IPS-18a (cell line): ENCODE results near the gene KCNAB1.

Experiments used
- H3K27ac ChIP-seq: one replicate; pipeline ENCODE4 v1.5.1; 2013; ENCODE audit warnings: low read length
- H3K27me3 ChIP-seq: one replicate; pipeline ENCODE4 v1.6.1; 2013; ENCODE audit warnings: mild to moderate bottlenecking, low read length; ENCODE audit not compliant: control insufficient read depth, insufficient read depth
- H3K36me3 ChIP-seq: one replicate; pipeline ENCODE4 v1.6.1; 2013; ENCODE audit warnings: low read depth, low read length; ENCODE audit not compliant: control insufficient read depth
- H3K4me1 ChIP-seq: one replicate; pipeline ENCODE4 v1.6.1; 2013; ENCODE audit warnings: low read depth, low read length; ENCODE audit not compliant: control insufficient read depth
- H3K4me3 ChIP-seq: one replicate; pipeline ENCODE4 v1.5.1; 2013; ENCODE audit warnings: low read length
- H3K9ac ChIP-seq: one replicate; pipeline ENCODE4 v1.6.1; 2013; ENCODE audit warnings: mild to moderate bottlenecking, low read length, moderate library complexity
- H3K9me3 ChIP-seq: one replicate; pipeline ENCODE4 v1.6.1; 2013; ENCODE audit warnings: low read depth, low read length; ENCODE audit not compliant: control insufficient read depth

The KCNAB1 gene

DNA sequence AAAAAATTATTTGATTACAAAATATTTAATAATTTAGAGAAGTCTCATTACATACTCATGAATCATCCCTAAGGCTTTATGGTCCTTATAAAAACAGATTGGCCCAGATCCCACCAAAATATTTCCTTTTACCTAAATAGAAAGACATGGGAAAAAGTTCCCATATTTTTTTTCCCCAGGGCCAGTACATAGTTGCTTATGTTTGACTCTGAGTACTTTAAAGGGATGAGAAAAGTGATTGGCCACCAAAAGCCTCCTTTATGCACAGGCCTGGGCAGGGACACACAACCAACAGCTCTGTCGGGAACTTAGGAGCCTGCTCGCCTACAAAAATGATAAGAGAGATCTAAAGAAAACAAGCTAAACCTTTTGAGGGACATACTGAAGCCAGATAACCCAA, 22.3 kb downstream of the KCNAB1 start:
- H3K4me1 ChIP-seq: no peaks in the 10 kb centered on the region
- H3K4me3 ChIP-seq: no peak overlapping the region
- no peak overlapping the region for H3K27ac ChIP-seq
- no peak overlapping the region for H3K9ac ChIP-seq
- H3K27me3 ChIP-seq: no peaks in the 10 kb centered on the region
- no peaks in the 10 kb centered on the region for H3K36me3 ChIP-seq
- no peaks in the 10 kb centered on the region for H3K9me3 ChIP-seq

DNA sequence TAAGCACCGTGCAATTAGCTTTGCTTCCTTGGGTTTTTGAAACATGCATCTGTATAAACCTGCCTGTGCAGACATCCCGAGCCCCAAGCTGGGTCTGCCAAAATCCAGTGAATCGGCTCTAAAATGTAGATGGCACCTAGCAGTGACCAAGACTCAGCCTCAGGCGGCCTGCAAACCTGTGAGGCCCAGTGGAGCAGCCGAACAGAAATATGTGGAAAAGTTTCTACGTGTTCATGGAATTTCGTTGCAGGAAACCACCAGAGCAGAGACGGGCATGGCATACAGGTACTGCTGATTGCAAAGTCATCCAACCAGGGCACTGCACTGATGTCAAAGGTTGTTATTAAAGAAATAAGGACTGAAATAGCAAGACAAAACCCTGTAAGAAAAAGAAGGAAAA, 22.8 kb downstream of the KCNAB1 start:
- no peaks in the 10 kb centered on the region for H3K36me3 ChIP-seq
- no peak overlapping the region for H3K27ac ChIP-seq
- no peak overlapping the region for H3K9ac ChIP-seq
- H3K27me3 ChIP-seq: no peaks in the 10 kb centered on the region
- no peak overlapping the region for H3K4me3 ChIP-seq
- H3K9me3 ChIP-seq: no peaks in the 10 kb centered on the region
- no peaks in the 10 kb centered on the region for H3K4me1 ChIP-seq

DNA sequence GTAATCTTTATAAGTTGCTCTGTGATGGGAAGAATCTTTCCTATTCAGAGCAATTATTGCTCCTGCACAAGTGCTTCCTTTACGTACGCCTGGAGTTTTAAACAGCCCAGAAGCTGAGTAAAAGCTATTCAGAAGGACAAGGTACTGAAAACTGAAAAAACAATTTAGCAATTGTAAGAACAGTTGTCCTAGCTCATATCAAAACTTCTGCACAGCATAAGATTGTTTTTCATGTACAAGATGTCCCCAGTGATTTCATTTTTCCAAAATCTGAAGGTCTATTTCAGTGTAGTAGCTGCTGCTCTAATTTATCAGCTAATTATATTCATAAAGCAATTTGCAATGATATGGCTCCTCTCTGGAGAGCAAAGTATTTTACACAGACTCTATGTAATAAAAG, 23.7 kb downstream of the KCNAB1 start:
- Histone ChIP-seq H3K9me3 (no peaks in the 10 kb centered on the region), H3K4me3 (no peak overlapping the region), H3K27me3 (no peaks in the 10 kb centered on the region), H3K4me1 (no peaks in the 10 kb centered on the region), H3K9ac (no peak overlapping the region), H3K27ac (no peak overlapping the region), H3K36me3 (no peaks in the 10 kb centered on the region)

DNA sequence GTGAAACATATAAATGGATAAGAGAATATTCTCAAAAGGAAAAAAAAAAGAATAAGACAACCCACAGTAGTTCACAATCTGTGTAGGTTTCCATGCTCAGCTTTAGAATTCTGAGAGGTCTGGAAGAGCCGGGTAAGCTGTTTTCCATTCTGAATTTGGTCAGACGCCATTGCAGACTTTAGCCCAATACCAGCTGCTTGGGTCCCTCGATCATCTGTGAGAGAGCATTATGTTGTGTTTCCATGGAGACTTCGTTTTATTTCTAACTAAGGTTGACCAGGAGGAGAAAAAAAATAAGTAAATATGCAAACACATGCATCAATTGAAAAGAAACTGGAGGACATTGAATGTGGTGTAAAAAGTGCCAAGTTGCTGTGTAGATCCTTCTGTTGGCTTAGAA, 25.5 kb downstream of the KCNAB1 start:
- no peaks in the 10 kb centered on the region for H3K9me3 ChIP-seq
- H3K9ac ChIP-seq: no peak overlapping the region
- H3K4me3 ChIP-seq: no peak overlapping the region
- H3K27me3 ChIP-seq: no peaks in the 10 kb centered on the region
- no peaks in the 10 kb centered on the region for H3K36me3 ChIP-seq
- H3K27ac ChIP-seq: no peak overlapping the region
- no peaks in the 10 kb centered on the region for H3K4me1 ChIP-seq

DNA sequence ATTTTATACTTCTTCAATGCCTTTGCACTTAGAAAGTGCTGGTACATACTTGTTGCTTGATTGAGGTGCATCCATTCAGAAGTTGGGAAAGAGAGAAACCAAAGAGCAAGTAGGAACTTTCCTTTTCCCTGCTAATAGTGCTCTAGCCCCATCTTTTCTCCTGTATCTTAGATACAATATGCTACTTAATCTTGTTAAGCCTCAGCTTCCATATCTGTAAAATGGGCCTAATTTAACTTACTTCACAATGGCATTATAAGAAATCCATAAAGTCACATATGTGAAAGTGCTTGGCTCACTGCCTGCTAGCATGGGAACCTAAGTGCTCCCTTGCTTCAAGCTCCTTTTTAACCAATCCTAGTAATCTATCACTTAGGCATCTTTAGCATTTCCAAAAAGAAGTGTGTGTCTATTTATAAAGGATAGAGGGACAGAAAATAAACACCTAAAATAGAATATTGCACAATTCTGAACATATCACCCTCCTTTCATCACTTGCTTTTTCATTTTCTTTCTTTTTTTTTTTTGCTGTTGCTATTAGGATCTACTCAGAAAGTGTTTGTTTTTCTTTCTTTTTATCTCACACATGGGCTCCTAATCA, 28.1 kb downstream of the KCNAB1 start:
- H3K4me1 ChIP-seq: peaks cover 3% of the 10 kb centered on the region
- H3K9me3 ChIP-seq: no peaks in the 10 kb centered on the region
- no peaks in the 10 kb centered on the region for H3K36me3 ChIP-seq
- no peaks in the 10 kb centered on the region for H3K27me3 ChIP-seq
- H3K27ac ChIP-seq: no peak overlapping the region
- no peak overlapping the region for H3K4me3 ChIP-seq
- H3K9ac ChIP-seq: no peak overlapping the region

DNA sequence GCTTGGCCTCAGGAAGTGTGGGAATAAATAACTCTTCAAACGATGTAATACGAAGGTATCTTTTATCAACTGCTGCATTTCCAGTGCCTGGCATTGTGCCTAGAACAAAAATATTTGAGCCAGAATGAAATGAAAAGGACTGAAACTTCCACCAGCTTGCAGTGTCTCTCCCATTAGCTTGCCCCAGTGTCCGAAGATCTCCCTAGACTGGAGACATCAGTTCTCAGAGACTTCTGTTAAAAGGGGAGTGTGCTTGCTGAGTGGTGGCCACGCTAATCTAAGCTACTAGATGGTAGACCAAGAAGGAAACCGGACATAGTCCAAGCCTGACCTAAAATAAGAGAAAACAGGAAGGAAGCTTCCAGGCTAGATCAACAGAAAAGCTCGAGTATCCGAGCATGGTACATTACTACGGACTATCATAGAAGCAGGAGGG, 28.6 kb downstream of the KCNAB1 start:
- H3K27ac ChIP-seq: no peak overlapping the region

DNA sequence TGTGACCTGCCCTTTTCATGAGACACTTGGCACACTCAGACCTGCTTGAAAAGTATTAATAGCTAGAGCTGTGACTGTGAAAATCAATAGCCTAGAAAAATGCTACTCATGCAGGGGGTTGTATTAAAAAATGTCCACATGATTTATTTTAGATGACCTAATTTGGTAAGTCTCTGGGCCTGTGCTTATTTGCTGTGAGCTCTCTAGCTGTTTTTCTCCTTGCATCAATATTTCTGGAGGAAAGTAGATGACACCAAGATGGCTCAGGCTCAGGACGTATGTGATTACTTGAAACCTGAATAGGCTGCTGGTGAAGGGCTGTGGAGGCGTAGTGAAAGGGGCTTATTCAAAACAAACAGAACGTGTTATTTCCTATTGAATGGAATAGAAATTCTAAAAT, 29.5 kb downstream of the KCNAB1 start:
- Histone ChIP-seq H3K27me3 (no peaks in the 10 kb centered on the region), H3K9me3 (no peaks in the 10 kb centered on the region), H3K27ac (no peak overlapping the region), H3K4me1 (peaks cover 3% of the 10 kb centered on the region), H3K36me3 (no peaks in the 10 kb centered on the region), H3K4me3 (no peak overlapping the region), H3K9ac (no peak overlapping the region)

More for the DNA sequence above, 28.6 kb downstream of the KCNAB1 start:
- Histone ChIP-seq H3K36me3 (no peaks in the 10 kb centered on the region), H3K9ac (no peak overlapping the region), H3K4me1 (peaks cover 3% of the 10 kb centered on the region), H3K4me3 (no peak overlapping the region), H3K27me3 (no peaks in the 10 kb centered on the region), H3K9me3 (no peaks in the 10 kb centered on the region)

DNA sequence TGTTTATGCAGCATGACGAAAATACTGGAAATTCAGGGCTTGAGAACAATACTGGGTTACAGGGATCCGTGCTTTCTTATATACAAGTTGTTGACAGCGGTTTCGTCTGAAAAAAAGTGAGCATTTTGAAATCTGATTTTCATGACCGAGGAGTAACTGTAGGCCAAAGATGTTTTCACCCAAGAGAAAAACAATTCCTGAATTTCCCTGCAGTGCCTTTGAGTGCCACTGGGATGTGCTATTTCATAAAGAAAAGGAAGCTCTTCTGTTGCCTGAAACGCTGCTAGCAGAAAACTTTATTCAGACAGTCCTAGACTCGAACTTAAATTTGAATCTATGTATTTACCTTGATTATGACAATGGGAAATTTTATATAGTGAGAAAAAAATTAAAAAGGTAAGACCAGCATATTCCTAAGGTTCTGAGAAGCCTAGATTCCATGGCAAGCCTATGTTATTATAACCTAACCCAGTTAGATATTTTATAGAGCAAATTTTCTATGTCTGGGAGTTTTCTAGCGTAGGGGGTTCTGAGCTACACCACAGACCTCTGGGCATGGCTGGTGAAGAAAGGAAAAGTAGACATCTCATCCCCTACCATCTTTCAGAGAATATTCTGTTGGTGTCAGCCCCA, 30.2 kb downstream of the KCNAB1 start:
- H3K9me3 ChIP-seq: no peaks in the 10 kb centered on the region
- no peak overlapping the region for H3K9ac ChIP-seq
- no peaks in the 10 kb centered on the region for H3K36me3 ChIP-seq

DNA sequence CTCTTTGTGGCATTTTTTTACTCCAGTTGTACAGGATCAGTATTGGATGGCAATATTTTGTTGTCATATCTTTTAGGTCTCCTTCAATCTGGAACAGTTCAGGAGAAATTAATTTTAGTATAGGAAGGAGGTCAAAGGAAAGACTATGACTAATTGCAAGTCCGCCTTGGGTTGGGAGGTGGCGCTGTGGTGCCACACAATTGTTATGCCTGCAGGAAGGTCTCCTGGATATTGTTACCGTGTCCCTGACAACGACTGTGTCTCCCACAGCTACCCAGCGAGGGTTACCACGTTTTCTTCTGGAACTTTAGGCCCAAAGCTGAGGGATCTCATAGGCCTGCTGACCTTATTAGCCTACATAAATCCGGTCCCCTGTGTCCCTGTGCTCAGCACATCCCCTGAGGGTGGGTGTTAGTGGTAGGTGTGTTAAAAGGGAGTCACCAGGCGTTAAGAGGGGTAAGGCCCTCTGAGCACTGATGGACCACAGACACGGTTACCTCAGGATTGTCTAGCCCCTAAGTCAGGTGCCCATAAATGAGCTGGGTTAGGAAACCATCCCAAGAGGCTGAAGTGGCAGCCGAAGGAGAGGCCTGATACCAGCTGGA, 31.5 kb downstream of the KCNAB1 start:
- Histone ChIP-seq H3K9ac (no peak overlapping the region), H3K9me3 (no peaks in the 10 kb centered on the region), H3K36me3 (no peaks in the 10 kb centered on the region), H3K27me3 (no peaks in the 10 kb centered on the region), H3K4me1 (peaks cover 3% of the 10 kb centered on the region), H3K27ac (no peak overlapping the region), H3K4me3 (no peak overlapping the region)

More for the DNA sequence above, 30.2 kb downstream of the KCNAB1 start:
- Histone ChIP-seq H3K4me1 (peaks cover 3% of the 10 kb centered on the region), H3K27ac (no peak overlapping the region), H3K4me3 (no peak overlapping the region), H3K27me3 (no peaks in the 10 kb centered on the region)

DNA sequence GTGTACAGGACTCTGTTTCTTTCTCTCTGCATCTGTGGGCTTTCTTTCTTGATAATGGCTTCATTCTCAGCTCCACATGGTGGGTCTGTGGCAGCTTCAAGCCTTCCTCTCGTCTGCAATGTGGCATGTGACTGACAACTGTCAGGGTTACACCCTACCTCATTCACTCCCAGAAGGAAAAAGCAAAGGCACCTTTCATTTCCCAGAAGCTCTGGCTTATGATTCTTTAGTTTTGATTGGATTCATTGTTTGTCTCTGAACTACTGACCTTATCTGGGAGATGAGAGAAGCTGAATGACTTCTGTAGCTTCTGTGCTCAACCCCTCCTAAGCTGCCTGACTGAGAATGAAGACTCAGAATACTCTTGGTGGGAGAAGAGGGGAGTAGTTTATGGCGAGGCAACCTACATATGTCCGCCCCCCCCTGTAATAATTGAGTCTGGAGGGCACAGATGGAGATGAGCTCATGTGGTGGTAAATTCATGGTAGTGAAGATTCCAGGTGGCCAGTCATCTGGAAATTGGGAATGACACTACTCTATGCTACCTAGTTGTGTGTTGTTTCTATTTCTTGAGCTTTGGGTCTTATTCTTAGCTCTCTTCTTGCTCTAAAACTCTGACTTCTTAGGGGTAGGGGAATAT, 38.4 kb downstream of the KCNAB1 start:
- H3K27me3 ChIP-seq: no peaks in the 10 kb centered on the region
- no peak overlapping the region for H3K27ac ChIP-seq
- H3K36me3 ChIP-seq: no peaks in the 10 kb centered on the region
- no peak overlapping the region for H3K9ac ChIP-seq
- H3K4me1 ChIP-seq: peaks cover 9% of the 10 kb centered on the region
- H3K9me3 ChIP-seq: no peaks in the 10 kb centered on the region
- H3K4me3 ChIP-seq: no peak overlapping the region

DNA sequence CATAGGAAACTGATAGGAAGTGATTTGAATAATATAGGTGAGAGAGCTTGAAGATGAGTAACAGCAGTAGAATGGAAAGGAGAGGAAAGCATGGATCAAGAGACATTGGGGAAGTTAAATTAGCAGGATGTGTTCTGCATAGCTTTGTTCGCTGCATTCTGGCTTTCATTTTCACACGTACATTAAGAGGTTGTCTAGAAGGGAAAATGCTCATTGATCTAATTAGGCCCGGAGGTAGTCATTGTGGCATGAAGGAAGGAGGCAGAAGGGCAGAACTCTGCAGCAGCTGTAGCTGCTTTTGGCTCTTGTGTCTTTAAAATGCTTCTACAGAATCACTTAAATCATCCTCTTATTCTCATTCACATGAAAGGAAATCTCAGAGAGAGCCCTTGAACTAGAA, 40.3 kb downstream of the KCNAB1 start:
- Histone ChIP-seq H3K4me1 (peaks cover 9% of the 10 kb centered on the region), H3K36me3 (no peaks in the 10 kb centered on the region), H3K27ac (no peak overlapping the region), H3K4me3 (no peak overlapping the region), H3K9me3 (no peaks in the 10 kb centered on the region), H3K9ac (no peak overlapping the region), H3K27me3 (no peaks in the 10 kb centered on the region)
